K562 (cell line): Measurements from ENCODE around the gene RIIAD1. TPM values are rescaled to one million over a fixed set of nuclear protein-coding genes. Genes with fewer than 3 reads are reported as not detected.

Experiments
- ATAC-seq: fragments of 200-7000 bp; cut with Tn5 transposase; 3 replicates; pipeline ENCODE4 v1.9.1; 2020; ENCODE audit warnings: moderate library complexity
- BruUV-seq: library from RNA; stranded (reverse); fragments of 400-500 nt; replicated peaks from 2 replicates; lab custom pipeline; 2021; lab: Mats Ljungman, UMichigan
- CTCF ChIA-PET: fragments of 300-600 bp; formaldehyde crosslinking; extraction: SDS; loops from one replicate; lab custom pipeline; 2021; ENCODE audit warnings: low intra/inter-chr PET ratio; lab: Yijun Ruan, JAX
- POLR2A ChIA-PET: fragments of 300-600, 350-650 bp; sonication (Branson Sonifier 250); formaldehyde crosslinking; extraction: SDS; loops from one replicate; lab custom pipeline; 2021; ENCODE audit warnings: antibody characterized with exemption, inconsistent platforms; lab: Yijun Ruan, JAX
- DNase-seq, 4 experiments: peaks; one replicate each; pipeline versions ENCODE4 v3.0.0 to v3.0.0-alpha.2; 2011 to 2018; ENCODE audit warnings: low spot score in 3 of 4, mixed read lengths in 3 of 4; ENCODE audit errors: extremely low read depth in 1 of 4
- FAIRE-seq: peaks from 2 replicates; lab custom pipeline; 2011; peaks lifted over from hg19 to GRCh38; lab: Jason Lieb, UNC
- H2AFZ ChIP-seq: 2 replicates; pipeline ENCODE4 v1.6.0; 2011; ENCODE audit warnings: low read depth, low read length, control low read depth, inconsistent platforms
- H3K27ac ChIP-seq: fragments of 200-600 bp; 3 replicates; pipeline ENCODE4 v1.8.0; 2011; ENCODE audit warnings: low read depth, mild to moderate bottlenecking, control low read depth, inconsistent platforms, low read length, moderate library complexity, mixed read lengths; ENCODE audit errors: extremely low read depth
- H3K27me3 ChIP-seq, 2 experiments: fragments of 300-600 bp in 1 of 2; 2 replicates in 1 of 2; 3 replicates in 1 of 2; pipeline versions ENCODE4 v1.6.0 to v1.8.0; 2011; ENCODE audit warnings: inconsistent platforms in 2 of 2, low read length in 2 of 2, mild to moderate bottlenecking in 1 of 2, mixed read lengths in 1 of 2, moderate library complexity in 1 of 2; ENCODE audit not compliant: control insufficient read depth in 2 of 2, insufficient read depth in 2 of 2
- H3K36me3 ChIP-seq: fragments of 300-600 bp; 3 replicates; pipeline ENCODE4 v1.8.0; 2011; ENCODE audit warnings: mild to moderate bottlenecking, low read length, inconsistent platforms; ENCODE audit not compliant: control insufficient read depth, insufficient read depth
- H3K4me1 ChIP-seq, 2 experiments: fragments of 200-600 bp in 1 of 2; replicated peaks in 1 of 2; 2 replicates in 1 of 2; 3 replicates in 1 of 2; pipeline versions ENCODE4 v1.5.1 to v1.8.0; 2011; ENCODE audit warnings: inconsistent platforms in 2 of 2, low read length in 2 of 2, mild to moderate bottlenecking in 1 of 2, mixed read lengths in 1 of 2, moderate library complexity in 1 of 2; ENCODE audit not compliant: control insufficient read depth in 2 of 2, insufficient read depth in 2 of 2
- H3K4me2 ChIP-seq: 2 replicates; pipeline ENCODE4 v1.6.1; 2011; ENCODE audit warnings: low read length, control low read depth, inconsistent platforms, mixed read lengths; ENCODE audit not compliant: insufficient read depth
- H3K4me3 ChIP-seq: fragments of 200-600 bp; sonication (generic), shearing (Covaris generic); 2 replicates; pipeline ENCODE4 v1.5.1; 2016; ENCODE audit warnings: control low read depth, inconsistent platforms
- H3K79me2 ChIP-seq: fragments of 200-600 bp; 3 replicates; pipeline ENCODE4 v1.8.0; 2011; ENCODE audit warnings: low read length, inconsistent platforms; ENCODE audit not compliant: control insufficient read depth, insufficient read depth
- H3K9ac ChIP-seq, 2 experiments: 2 replicates each; pipeline versions ENCODE4 v1.6.0 to v1.6.1; 2011; ENCODE audit warnings: low read depth in 2 of 2, low read length in 2 of 2, control low read depth in 1 of 2, inconsistent platforms in 1 of 2, mild to moderate bottlenecking in 1 of 2, mixed read lengths in 1 of 2; ENCODE audit not compliant: insufficient read depth in 1 of 2
- H3K9me1 ChIP-seq: one replicate; pipeline ENCODE4 v1.6.0; 2011; ENCODE audit warnings: inconsistent platforms, mild to moderate bottlenecking, low read length, moderate library complexity; ENCODE audit not compliant: control insufficient read depth, insufficient read depth
- H3K9me3 ChIP-seq: replicated peaks from 2 replicates; pipeline ENCODE4 v1.5.1; 2011; ENCODE audit warnings: low read depth, low read length, inconsistent platforms; ENCODE audit not compliant: control insufficient read depth, insufficient read depth
- H4K20me1 ChIP-seq: replicated peaks from 2 replicates; pipeline ENCODE4 v1.6.1; 2011; ENCODE audit warnings: low read length, inconsistent platforms, mixed read lengths; ENCODE audit not compliant: control insufficient read depth, insufficient read depth
- ATF7 ChIP-seq: fragments of 450-650 bp; IDR thresholded peaks from 2 replicates; pipeline ENCODE4 v1.7.1; 2014; ENCODE audit warnings: mild to moderate bottlenecking, moderate library complexity
- CAMTA2 ChIP-seq: fragments of 250-450 bp; sonication (Bioruptor Pico); conservative IDR thresholded peaks from 2 replicates; pipeline ENCODE4 v1.5.1; 2022
- CTCF ChIP-seq, 3 experiments: IDR thresholded peaks in 2 of 3; conservative IDR thresholded peaks in 1 of 3; 2 replicates each; pipeline ENCODE4 v1.5.1; 2011 to 2012; ENCODE audit warnings: low read length in 3 of 3, mild to moderate bottlenecking in 3 of 3, control low read depth in 2 of 3, improper control_type of control experiment in 1 of 3, inconsistent platforms in 1 of 3, low read depth in 1 of 3, mixed read lengths in 1 of 3, moderate library complexity in 1 of 3; ENCODE audit not compliant: insufficient read depth in 2 of 3
- KLF10 ChIP-seq: fragments of 250-450 bp; sonication (Bioruptor Pico); IDR thresholded peaks from 2 replicates; pipeline ENCODE4 v1.6.1; 2021; ENCODE audit warnings: matching md5 sums
- NFIC ChIP-seq: fragments of 450-650 bp; IDR thresholded peaks from 2 replicates; pipeline ENCODE4 v1.6.1; 2017; ENCODE audit warnings: mild to moderate bottlenecking, inconsistent platforms
- SAFB ChIP-seq: fragments of 200-400 bp; formaldehyde crosslinking; IDR thresholded peaks from 2 replicates; pipeline ENCODE4 v1.6.1; 2017; ENCODE audit warnings: low read depth, low read length, borderline replicate concordance
- SMAD4 ChIP-seq: fragments of 250-450 bp; sonication (Bioruptor Pico); conservative IDR thresholded peaks from 2 replicates; pipeline ENCODE4 v1.8.0; 2021; ENCODE audit warnings: inconsistent platforms, mild to moderate bottlenecking, moderate library complexity
- ZNF175 ChIP-seq: fragments of 200-800 bp; sonication (Bioruptor generic); IDR thresholded peaks from 2 replicates; pipeline ENCODE4 v1.6.1; 2016; ENCODE audit warnings: low read depth, mild to moderate bottlenecking, missing genetic modification characterization, missing compliant biosample characterization
- ZSCAN32 ChIP-seq: fragments of 450-650 bp; formaldehyde crosslinking; IDR thresholded peaks from 2 replicates; pipeline ENCODE4 v1.4.0; 2020; ENCODE audit warnings: mild to moderate bottlenecking, moderate library complexity
- WGBS: fragments of 100-300 bp; shearing (Covaris generic); methylation state at CpG from one replicate; pipeline ENCODE4 v1.1.6; 2016; ENCODE audit warnings: low coverage, mixed read lengths; ENCODE audit not compliant: insufficient coverage; ENCODE audit errors: missing lambda C conversion rate; 5-methylcytosine and 5-hydroxymethylcytosine counted together
- in situ Hi-C: fragments of 300-500 bp; cut with MboI; formaldehyde crosslinking; loops from 4 replicates; pipeline ENCODE4 v1.15.0; 2018; ENCODE audit warnings: inconsistent platforms, mixed read lengths
- intact Hi-C: fragments of 100-400 bp; cut with micrococcal nuclease; formaldehyde crosslinking; loops from 2 replicates; pipeline ENCODE4 v1.14.2; 2022
- polyA plus RNA-seq, 8 experiments: library from polyadenylated mRNA; depleted of rRNA in 4 of 8; stranded (reverse) in 5 of 8; unstranded in 3 of 8; fragments of >200 nt; fragmentation: Nextera tagmentation in 2 of 8; fragmentation: Illumina TruSeq in 1 of 8; extraction: Ambion mirVana in 2 of 8; extraction: Trizol in 1 of 8; gene quantifications; 2 replicates each; pipeline versions ENCODE4 v1.2.1 to v1.2.3, GENCODE V29; 2011 to 2014; ENCODE audit warnings: inconsistent platforms in 1 of 8, missing spikeins in 1 of 8
- total RNA-seq, 7 experiments: library from RNA; depleted of rRNA in 6 of 7; stranded (reverse); fragments of >200 nt in 6 of 7; fragmentation: Illumina TruSeq in 2 of 7; extraction: Trizol in 2 of 7; gene quantifications; 2 replicates each; pipeline versions ENCODE4 v1.2.1 to v1.2.3, GENCODE V29; 2011 to 2021; ENCODE audit warnings: low replicate concordance in 1 of 7

The RIIAD1 gene
- total and polyA plus RNA-seq, 9 of the 15 experiments (the other 6 are each of a cell fraction or from before 2014, with no cell fraction given) = not detected

DNA sequence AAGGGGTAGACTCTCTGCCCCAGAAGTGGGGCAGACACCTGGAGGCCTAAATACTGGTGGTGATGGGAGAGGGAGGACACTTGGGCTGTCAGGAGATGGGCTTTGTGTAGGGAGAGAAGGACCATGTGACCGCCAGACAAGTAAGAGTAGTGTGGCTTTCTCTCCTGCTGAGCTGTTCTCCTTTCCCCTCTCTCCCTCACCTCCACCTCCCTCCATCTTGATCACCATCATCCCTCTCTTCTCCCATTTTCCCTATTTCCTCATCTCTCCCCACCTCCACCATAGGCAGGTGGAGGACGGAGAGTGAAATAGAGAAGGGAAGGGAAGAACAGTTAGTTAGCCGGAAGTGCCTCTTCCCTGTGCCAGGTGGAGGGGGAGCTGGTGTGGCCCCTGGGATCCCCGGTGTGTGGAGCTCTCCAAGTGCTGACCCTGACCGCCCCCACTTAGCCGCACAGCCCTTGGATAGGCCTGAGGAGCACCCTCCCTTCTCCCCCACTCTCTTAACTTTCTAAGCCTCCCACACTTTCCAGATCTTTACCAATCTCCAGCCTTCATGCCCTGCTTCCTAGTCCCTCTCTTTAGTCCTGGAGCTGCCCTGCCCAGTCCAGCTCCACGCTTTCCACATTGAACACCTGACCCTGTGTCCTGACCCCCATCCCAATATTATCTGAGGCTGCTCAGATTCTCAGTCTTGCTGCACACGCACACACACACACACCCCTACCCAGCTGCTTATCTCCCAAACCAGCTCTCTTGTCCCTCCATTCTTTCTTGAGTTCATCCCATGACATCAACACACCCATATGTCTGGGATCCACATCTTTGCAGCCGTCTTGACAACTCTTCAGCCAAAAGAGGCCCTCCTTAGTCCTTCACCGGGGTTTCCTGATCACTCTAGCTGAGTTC lies 6.2 kb upstream of the RIIAD1 start (continued):
- TF ChIP-seq SMAD4 (CRISPR knock-in tag) (peak; percentile 91), SAFB (no peak), KLF10 (no peak), ZNF175 (CRISPR knock-in tag) (0 out of 2 replicates have a peak, but pooled peaks have one; percentile 41)

DNA sequence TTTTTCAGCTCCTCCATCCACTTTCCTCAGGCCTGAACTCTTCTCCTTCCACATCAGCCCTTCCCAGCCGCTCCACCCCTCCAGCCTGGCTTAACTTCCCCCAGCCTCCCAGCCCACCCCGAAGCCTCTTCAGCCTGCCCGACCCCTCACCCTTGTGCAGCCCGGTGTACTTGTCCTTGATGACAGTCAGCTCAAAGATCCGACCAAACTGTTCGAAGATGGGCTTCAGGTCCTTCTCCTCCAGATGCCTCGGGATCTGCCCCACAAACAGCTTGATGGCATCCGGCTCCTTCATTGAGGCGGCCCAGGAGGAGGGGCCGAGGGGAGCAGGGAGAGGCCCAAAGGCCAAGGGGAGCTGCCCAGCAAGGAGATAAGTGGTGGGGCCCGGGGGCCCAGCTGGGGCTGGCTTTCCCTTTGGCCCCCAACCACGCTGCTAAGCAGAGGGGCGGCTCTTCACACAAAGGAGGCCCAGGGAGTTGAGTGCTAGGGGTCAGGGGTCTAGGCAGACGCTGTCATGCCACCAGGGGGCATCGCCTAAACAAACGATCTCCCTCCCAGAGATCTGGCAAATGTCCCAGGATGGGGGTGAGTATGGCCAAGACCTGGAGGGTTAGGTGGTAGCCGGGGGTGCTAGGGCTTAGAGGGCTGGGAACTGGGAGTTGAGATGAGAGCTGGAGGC lies 5.5 kb upstream of the RIIAD1 start:
- Histone ChIP-seq H4K20me1 (peaks cover 26% of the 10 kb centered on the region), H3K36me3 (no peaks in the 10 kb centered on the region), H3K9me1 (no peaks in the 10 kb centered on the region), H3K9ac (no peak overlapping the region), H3K27ac (no peak overlapping the region), H3K4me3 (no peak overlapping the region), H3K27me3 (peaks cover 6 to 54% of the 10 kb centered on the region in 2 experiments; a peak in 2 of 5 replicates), H3K4me1 (peaks cover 13 to 17% of the 10 kb centered on the region in 2 experiments; a peak in 4 of 5 replicates), H3K9me3 (no peaks in the 10 kb centered on the region), H3K4me2 (no peak overlapping the region), H2AFZ (no peak overlapping the region), H3K79me2 (no peaks in the 10 kb centered on the region)
- intact Hi-C loops (no loop called here), in situ Hi-C loops (no loop called here)
- FAIRE-seq (no peak), DNase-seq (peak; percentile 17 to 56 (median 34)), ATAC-seq (no peak)
- BruUV-seq = no TSS peak
- ChIA-PET CTCF (interaction anchor here (0.5 kb wide), 1 partner anchor 20 kb away, joined by 3 read pairs; no protein-coding TSS in a partner anchor), POLR2A (interaction anchor here (0.7 to 1.7 kb wide), 3 partner anchors 13 to 434 kb away, joined by 4 to 7 read pairs (median 5); no protein-coding TSS in a partner anchor)
- WGBS = 5% methylated on average over 17 of the region's 17 CpGs
- 0 out of 2 replicates have a peak, but pooled peaks have one; percentile 0 for TF ChIP-seq ATF7
- TF ChIP-seq NFIC = peak; percentile 58
- no peak for TF ChIP-seq SMAD4 (CRISPR knock-in tag)
- TF ChIP-seq CTCF (IDR thresholded peaks at IDR 0.05 in 2 of 3, conservative IDR thresholded peaks at IDR 0.05 in 1 of 3; ENCODE audit: insufficient read depth in 2 of 3, low read depth in 1 of 3, low read length in 3 of 3) = 0 out of 6 replicates have a peak, but pooled peaks of 2 of the 3 experiments have one; percentile 3 to 20
- no peak for TF ChIP-seq CAMTA2 (CRISPR knock-in tag)
- TF ChIP-seq ZSCAN32 = no peak
